H1 (cell line): ENCODE data around the gene APPL2. TPM values are rescaled to one million over a fixed set of nuclear protein-coding genes. Genes with fewer than 3 reads are reported as not detected.

ENCODE experiments used
- CTCF ChIA-PET: fragments of 300-600 bp; sonication (Branson Sonifier 250); formaldehyde crosslinking; loops from one replicate; lab custom pipeline; 2021; ENCODE audit not compliant: partially characterized antibody; lab: Charles Lee
- POLR2A ChIA-PET: fragments of 300-600 bp; sonication (Branson Sonifier 250); formaldehyde crosslinking; loops from one replicate; lab custom pipeline; 2021; ENCODE audit warnings: inconsistent platforms; ENCODE audit not compliant: partially characterized antibody; lab: Charles Lee
- DNase-seq, 2 experiments: peaks; one replicate each; pipeline versions ENCODE4 v3.0.0 to v3.0.0-alpha.2; 2010 to 2022; ENCODE audit warnings: low spot score in 2 of 2, low read depth in 1 of 2, mixed read lengths in 1 of 2
- FAIRE-seq: peaks from 2 replicates; lab custom pipeline; 2011; peaks lifted over from hg19 to GRCh38; lab: Jason Lieb, UNC
- H2AFZ ChIP-seq: 2 replicates; pipeline ENCODE4 v1.8.1; 2012; ENCODE audit warnings: low read length, inconsistent platforms
- H2AK5ac ChIP-seq: 2 replicates; pipeline ENCODE4 v1.6.1; 2013; ENCODE audit warnings: low read depth, low read length
- H2BK120ac ChIP-seq: replicated peaks from 2 replicates; pipeline ENCODE3; 2013; ENCODE audit warnings: low read depth, low read length, inconsistent platforms
- H2BK12ac ChIP-seq: 2 replicates; pipeline ENCODE4 v1.6.1; 2013; ENCODE audit warnings: low read depth, low read length
- H2BK15ac ChIP-seq: 2 replicates; pipeline ENCODE4 v1.6.1; 2013; ENCODE audit warnings: low read length
- H2BK20ac ChIP-seq: 2 replicates; pipeline ENCODE4 v1.6.1; 2013; ENCODE audit warnings: low read length
- H2BK5ac ChIP-seq: 2 replicates; pipeline ENCODE4 v1.6.1; 2013; ENCODE audit warnings: low read depth, low read length
- H3K14ac ChIP-seq: 2 replicates; pipeline ENCODE4 v1.6.1; 2013; ENCODE audit warnings: inconsistent platforms; ENCODE audit not compliant: insufficient read length
- H3K18ac ChIP-seq: 2 replicates; pipeline ENCODE4 v1.6.1; 2013; ENCODE audit warnings: low read length; ENCODE audit errors: extremely low read depth
- H3K23ac ChIP-seq: 2 replicates; pipeline ENCODE4 v1.6.1; 2013; ENCODE audit warnings: inconsistent platforms; ENCODE audit not compliant: insufficient read length
- H3K23me2 ChIP-seq: 2 replicates; pipeline ENCODE4 v1.6.1; 2013; ENCODE audit warnings: low read depth, low read length
- H3K27ac ChIP-seq: 2 replicates; pipeline ENCODE4 v1.6.1; 2011; ENCODE audit warnings: low read depth, low read length, inconsistent platforms
- H3K27me3 ChIP-seq, 4 experiments: replicated peaks in 1 of 4; 1 replicate in 1 of 4; 2 replicates in 3 of 4; pipeline versions ENCODE4 v1.6.1 to v1.8.1; 2011 to 2013; ENCODE audit warnings: low read length in 3 of 4, mild to moderate bottlenecking in 3 of 4, inconsistent platforms in 2 of 4, mixed read lengths in 2 of 4, moderate library complexity in 1 of 4; ENCODE audit not compliant: control insufficient read depth in 3 of 4, insufficient read depth in 3 of 4; ENCODE audit errors: extremely low read depth in 1 of 4
- H3K36me3 ChIP-seq, 4 experiments: 2 replicates each; pipeline versions ENCODE4 v1.6.1 to v1.8.1; 2011 to 2013; ENCODE audit warnings: mild to moderate bottlenecking in 4 of 4, low read length in 3 of 4, moderate library complexity in 2 of 4, control low read depth in 1 of 4, inconsistent platforms in 1 of 4; ENCODE audit not compliant: insufficient read depth in 4 of 4, control insufficient read depth in 2 of 4
- H3K4ac ChIP-seq: replicated peaks from 2 replicates; pipeline ENCODE3; 2013; ENCODE audit warnings: low read length, low read depth, mixed read lengths, inconsistent platforms; ENCODE audit not compliant: insufficient read length
- H3K4me1 ChIP-seq, 4 experiments: replicated peaks in 1 of 4; 1 replicate in 1 of 4; 2 replicates in 3 of 4; pipeline versions ENCODE4 v1.6.1 to v1.8.1; 2011 to 2013; ENCODE audit warnings: low read length in 3 of 4, inconsistent platforms in 2 of 4, mixed read lengths in 1 of 4; ENCODE audit not compliant: insufficient read depth in 4 of 4, control insufficient read depth in 3 of 4
- H3K4me2 ChIP-seq, 2 experiments: 2 replicates each; pipeline versions ENCODE4 v1.6.1 to v1.8.1; 2011 to 2013; ENCODE audit warnings: low read depth in 2 of 2, low read length in 2 of 2, control low read depth in 1 of 2, inconsistent platforms in 1 of 2, mild to moderate bottlenecking in 1 of 2; ENCODE audit not compliant: insufficient read depth in 1 of 2
- H3K4me3 ChIP-seq, 4 experiments: fragments of 200-600, 300-600 bp in 1 of 4; sonication (generic), shearing (Covaris generic), sonication (Bioruptor Twin) in 1 of 4; 2 replicates each; pipeline versions ENCODE4 v1.5.1 to v1.8.1; 2011 to 2016; ENCODE audit warnings: low read length in 4 of 4, low read depth in 3 of 4, control low read depth in 2 of 4, inconsistent platforms in 2 of 4, mild to moderate bottlenecking in 2 of 4, mixed read lengths in 1 of 4, moderate library complexity in 1 of 4; ENCODE audit not compliant: insufficient read depth in 2 of 4; ENCODE audit errors: extremely low read depth in 1 of 4
- H3K56ac ChIP-seq: replicated peaks from 2 replicates; pipeline ENCODE3; 2013; ENCODE audit warnings: low read depth, mild to moderate bottlenecking, mixed read lengths, low read length, inconsistent platforms; ENCODE audit not compliant: insufficient read length
- H3K79me1 ChIP-seq: 2 replicates; pipeline ENCODE4 v1.6.1; 2013; ENCODE audit warnings: low read depth, low read length, control low read depth
- H3K79me2 ChIP-seq, 2 experiments: 2 replicates each; pipeline versions ENCODE4 v1.6.1 to v1.8.1; 2012 to 2013; ENCODE audit warnings: low read length in 2 of 2, mild to moderate bottlenecking in 2 of 2, inconsistent platforms in 1 of 2; ENCODE audit not compliant: insufficient read depth in 2 of 2, control insufficient read depth in 1 of 2
- H3K9ac ChIP-seq, 4 experiments: replicated peaks in 1 of 4; 1 replicate in 1 of 4; 2 replicates in 3 of 4; pipeline versions ENCODE4 v1.6.1 to v1.8.1; 2011 to 2013; ENCODE audit warnings: low read depth in 3 of 4, low read length in 3 of 4, control low read depth in 2 of 4, mild to moderate bottlenecking in 2 of 4, moderate library complexity in 2 of 4, inconsistent platforms in 1 of 4; ENCODE audit errors: extremely low read depth in 1 of 4
- H3K9me3 ChIP-seq, 2 experiments: 2 replicates each; pipeline versions ENCODE4 v1.6.1 to v1.8.1; 2012 to 2013; ENCODE audit warnings: mild to moderate bottlenecking in 2 of 2, moderate library complexity in 2 of 2, control low read depth in 1 of 2, inconsistent platforms in 1 of 2, low read depth in 1 of 2, low read length in 1 of 2, mixed read lengths in 1 of 2; ENCODE audit not compliant: insufficient read depth in 2 of 2
- H4K20me1 ChIP-seq, 2 experiments: replicated peaks in 1 of 2; 2 replicates each; pipeline versions ENCODE3 to v1.8.1; 2011 to 2013; ENCODE audit warnings: inconsistent platforms in 2 of 2, low read length in 2 of 2, mild to moderate bottlenecking in 1 of 2; ENCODE audit not compliant: insufficient read depth in 2 of 2, control insufficient read depth in 1 of 2
- H4K5ac ChIP-seq: 2 replicates; pipeline ENCODE4 v1.6.1; 2013; ENCODE audit warnings: low read length, low read depth, mixed read lengths, inconsistent platforms; ENCODE audit not compliant: insufficient read length
- H4K8ac ChIP-seq: 2 replicates; pipeline ENCODE4 v1.8.0; 2013; ENCODE audit warnings: mild to moderate bottlenecking, moderate library complexity, low read length, inconsistent platforms; ENCODE audit not compliant: insufficient read depth; ENCODE audit errors: extremely low read depth
- H4K91ac ChIP-seq: replicated peaks from 2 replicates; pipeline ENCODE3; 2013; ENCODE audit warnings: low read length, mixed read lengths, inconsistent platforms; ENCODE audit not compliant: insufficient read length
- BRCA1 ChIP-seq: IDR thresholded peaks from 2 replicates; pipeline ENCODE4 v1.6.1; 2012; ENCODE audit warnings: low read depth, low read length, improper control_type of control experiment
- CEBPB ChIP-seq: IDR thresholded peaks from 2 replicates; pipeline ENCODE4 v1.6.1; 2012; ENCODE audit warnings: low read depth, low read length
- CTBP2 ChIP-seq: IDR thresholded peaks from 2 replicates; pipeline ENCODE4 v1.7.0; 2011; ENCODE audit warnings: borderline replicate concordance, mild to moderate bottlenecking, moderate library complexity, mixed read lengths, low read length; ENCODE audit not compliant: insufficient read depth, insufficient read length
- KDM4A ChIP-seq: IDR thresholded peaks from one replicate; pipeline ENCODE4 v1.7.1; 2012; ENCODE audit warnings: low read depth, mild to moderate bottlenecking, moderate library complexity, low read length, inconsistent platforms; ENCODE audit not compliant: severe bottlenecking
- NRF1 ChIP-seq: IDR thresholded peaks from 2 replicates; pipeline ENCODE4 v1.6.1; 2011; ENCODE audit warnings: mild to moderate bottlenecking, low read depth, low read length, improper control_type of control experiment
- SUZ12 ChIP-seq: fragments of 200-600 bp; sonication (generic); IDR thresholded peaks from 2 replicates; pipeline ENCODE4 v1.6.1; 2012; ENCODE audit warnings: mild to moderate bottlenecking, inconsistent platforms, low read length, moderate library complexity, mixed read lengths
- WGBS, 2 experiments: shearing (Covaris generic) in 1 of 2; methylation state at CpG; one replicate each; pipeline versions ENCODE4 v1.1.6 to v1.1.7; 2013 to 2015; ENCODE audit warnings: low lambda C conversion rate in 2 of 2, mixed read lengths in 2 of 2, inconsistent platforms in 1 of 2, low coverage in 1 of 2, missing lambda C conversion rate in 1 of 2; ENCODE audit not compliant: insufficient replicate concordance in 2 of 2, insufficient coverage in 1 of 2, insufficient read length in 1 of 2; ENCODE audit errors: extremely low coverage in 1 of 2, missing lambda C conversion rate in 1 of 2; 5-methylcytosine and 5-hydroxymethylcytosine counted together
- polyA plus RNA-seq, 7 experiments: library from polyadenylated mRNA; depleted of rRNA in 3 of 7; stranded (reverse) in 5 of 7; unstranded in 2 of 7; fragments of >200 nt in 5 of 7; fragments of 200-250 nt in 2 of 7; gene quantifications; 1 replicate in 5 of 7; 2 replicates in 1 of 7; 4 replicates in 1 of 7; pipeline versions ENCODE4 v1.2.1 to v1.2.3, GENCODE V29; 2011 to 2013; ENCODE audit warnings: missing spikeins in 2 of 7, mixed read lengths in 2 of 7
- total RNA-seq: library from RNA; stranded (reverse); fragmentation: NEBNext Ultra II Directional; extraction: Animal tissue kit (Norgen Biotek cat#: 25700); gene quantifications from 2 replicates; pipeline ENCODE4 v1.2.1, GENCODE V29; 2021

APPL2 gene
- total and polyA plus RNA-seq, 2 of the 8 experiments (the other 6 are each of a cell fraction or from before 2014, with no cell fraction given): 8.9 to 22.9 TPM

DNA sequence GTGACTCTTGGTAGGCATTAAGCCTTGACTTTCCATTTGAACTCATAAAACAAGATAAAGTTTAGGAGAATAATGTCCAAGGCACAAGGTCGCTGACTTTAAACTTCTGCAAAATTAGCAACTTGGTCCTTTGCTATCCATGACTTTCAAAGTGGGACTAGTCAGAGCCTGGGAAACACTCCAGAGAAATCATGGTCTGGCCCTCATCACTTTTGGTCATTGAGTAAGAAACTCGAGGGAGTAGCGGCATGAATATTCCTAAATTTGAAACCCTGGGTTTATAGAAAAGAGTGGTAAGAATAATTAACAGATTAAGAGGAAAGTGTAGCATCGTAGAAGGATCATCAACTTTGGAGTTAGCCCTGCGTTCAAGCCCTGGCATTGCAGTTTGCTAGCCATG, 16.9 kb upstream of the APPL2 start:
- no peak for TF ChIP-seq SUZ12
- TF ChIP-seq NRF1: no peak
- no peak for TF ChIP-seq KDM4A
- TF ChIP-seq CEBPB: no peak
- no peak for TF ChIP-seq BRCA1
- no peak for TF ChIP-seq CTBP2
- DNase-seq (no peak), FAIRE-seq (no peak)
- Histone ChIP-seq H2BK20ac (no peak overlapping the region), H3K4ac (no peak overlapping the region), H3K4me2 (no peak overlapping the region), H3K79me1 (no peaks in the 10 kb centered on the region), H3K23ac (no peak overlapping the region), H4K20me1 (no peaks in the 10 kb centered on the region), H3K9ac (no peak overlapping the region), H2AFZ (no peak overlapping the region), H2AK5ac (no peak overlapping the region), H4K8ac (no peak overlapping the region), H3K14ac (no peak overlapping the region), H4K5ac (no peak overlapping the region), H2BK12ac (no peak overlapping the region), H3K36me3 (no peaks in the 10 kb centered on the region), H3K4me1 (no peaks in the 10 kb centered on the region), H3K27me3 (no peaks in the 10 kb centered on the region), H3K79me2 (no peaks in the 10 kb centered on the region), H3K9me3 (0 out of 4 replicates have a peak, but pooled peaks cover 0 to 2% of the 10 kb centered on the region in 2 experiments), H2BK5ac (no peak overlapping the region), H3K23me2 (no peaks in the 10 kb centered on the region; the same call in 1 of the 2 replicates), H4K91ac (no peak overlapping the region), H2BK120ac (no peak overlapping the region), H3K56ac (no peak overlapping the region), H2BK15ac (no peak overlapping the region), H3K4me3 (no peak overlapping the region), H3K27ac (no peak overlapping the region), H3K18ac (no peak overlapping the region)
- WGBS, 2 experiments: 91% methylated on average over 5 of the region's 5 CpGs; no CpG with 5 or more reads in 1 of the 2 experiments
- ChIA-PET CTCF (no interaction called here), POLR2A (interaction anchor here (2.4 kb wide), 1 partner anchor 17 kb away, joined by 7 read pairs; the partner anchor contains the start of gene APPL2)
